NCI-H748 (cell line): Measurements from ENCODE around the gene ZNF18.
A peak's percentile ranks its signal among the peaks of the same experiment; 100 is the strongest.
"Not testable (repeated sequence)": the region's sequence is repeated elsewhere in the genome, so short reads cannot be mapped to it uniquely, and the experiment has no call there.

ENCODE experiments used
- DNase-seq: peaks from one replicate; lab custom pipeline; 2025; ENCODE audit not compliant: unreplicated experiment; lab: John Stamatoyannopoulos, UW

Gene ZNF18

GRCh38 chr17:11986179-11986941 is 10.9 kb downstream of the ZNF18 start:
- no peak for DNase-seq

- no peak for DNase-seq
These were observed 15.4 kb downstream of the ZNF18 start for GRCh38 chr17:11981862-11982261.

- no peak for DNase-seq
These were observed 16.5 kb downstream of the ZNF18 start for GRCh38 chr17:11980813-11981212.

GRCh38 chr17:11979795-11980194 is 17.5 kb downstream of the ZNF18 start:
- DNase-seq = no peak

- DNase-seq = not testable (repeated sequence)
These were observed 24.5 kb downstream of the ZNF18 start for GRCh38 chr17:11972741-11973140.

- no peak for DNase-seq
These were observed 27.7 kb downstream of the ZNF18 start for GRCh38 chr17:11969565-11969964.

- no peak for DNase-seq
These were observed 42.3 kb downstream of the ZNF18 start for GRCh38 chr17:11954936-11955335.

GRCh38 chr17:11953924-11954323 is 43.4 kb downstream of the ZNF18 start:
- DNase-seq = no peak

- DNase-seq = no peak
These were observed 44.7 kb downstream of the ZNF18 start for GRCh38 chr17:11952610-11953009.

GRCh38 chr17:11950771-11951519 is 46.3 kb downstream of the ZNF18 start:
- DNase-seq = no peak

GRCh38 chr17:11949571-11949970 is 47.7 kb downstream of the ZNF18 start:
- DNase-seq = not testable (repeated sequence)

GRCh38 chr17:11948789-11949188 is 48.5 kb downstream of the ZNF18 start:
- DNase-seq = no peak

GRCh38 chr17:11944587-11944986 is 52.7 kb downstream of the ZNF18 start:
- DNase-seq = no peak

GRCh38 chr17:11943759-11944347 is 53.4 kb downstream of the ZNF18 start:
- no peak for DNase-seq

GRCh38 chr17:11943086-11943485 is 54.2 kb downstream of the ZNF18 start:
- DNase-seq = not testable (repeated sequence)

GRCh38 chr17:11940904-11941303 is 56.4 kb downstream of the ZNF18 start:
- no peak for DNase-seq

GRCh38 chr17:11935734-11936406 is 61.4 kb downstream of the ZNF18 start:
- DNase-seq = peak; percentile 49

- no peak for DNase-seq
These were observed 64.9 kb downstream of the ZNF18 start for GRCh38 chr17:11932337-11932898.

GRCh38 chr17:11928436-11928835 is 68.8 kb downstream of the ZNF18 start:
- DNase-seq = no peak
